ENCODE results near the gene LENG9.
"Not testable (repeated sequence)": the region's sequence is repeated elsewhere in the genome, so short reads cannot be mapped to it uniquely, and the experiment has no call there.

Gene LENG9

DNA sequence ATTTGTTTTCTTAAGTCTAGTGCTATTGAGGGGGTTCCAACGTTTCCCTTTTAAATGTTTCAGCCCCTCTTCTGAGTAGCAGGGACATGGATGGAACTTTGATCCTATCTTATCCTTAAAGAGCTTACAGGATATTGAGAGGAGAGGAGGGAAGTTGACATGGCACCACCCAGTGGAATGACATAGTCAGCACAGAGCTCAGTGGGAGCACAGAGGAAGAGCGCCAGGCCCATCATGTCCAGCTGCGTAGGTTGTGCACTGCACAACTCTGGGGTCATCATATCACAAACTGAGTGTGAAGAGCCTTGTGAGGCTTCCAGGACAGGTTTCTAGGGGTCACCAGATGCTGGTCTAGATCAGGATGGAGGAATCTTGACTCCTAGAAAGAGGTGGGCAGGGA lies 14.1 kb upstream of the LENG9 start:
- DNase-seq: no peak

DNA sequence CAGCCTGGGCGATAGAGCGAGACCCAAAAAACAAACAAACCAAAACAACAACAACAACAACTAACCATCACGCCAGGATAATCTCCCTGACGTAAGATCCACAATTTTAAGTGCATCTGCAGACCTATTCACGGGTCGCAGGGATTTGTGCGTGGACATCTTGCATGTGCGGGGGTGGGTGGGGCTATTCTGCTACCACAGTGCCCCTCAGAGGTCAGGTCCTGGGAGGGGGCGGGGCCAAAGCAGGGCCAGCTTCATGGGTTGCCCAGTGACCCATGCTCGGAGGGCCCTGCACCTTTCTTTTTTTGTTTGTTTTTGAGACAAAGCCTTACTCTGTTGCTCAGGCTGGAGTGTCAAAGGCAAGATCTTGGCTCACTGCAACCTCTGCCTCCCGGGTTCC lies 12.1 kb upstream of the LENG9 start:
- no peak for DNase-seq

DNA sequence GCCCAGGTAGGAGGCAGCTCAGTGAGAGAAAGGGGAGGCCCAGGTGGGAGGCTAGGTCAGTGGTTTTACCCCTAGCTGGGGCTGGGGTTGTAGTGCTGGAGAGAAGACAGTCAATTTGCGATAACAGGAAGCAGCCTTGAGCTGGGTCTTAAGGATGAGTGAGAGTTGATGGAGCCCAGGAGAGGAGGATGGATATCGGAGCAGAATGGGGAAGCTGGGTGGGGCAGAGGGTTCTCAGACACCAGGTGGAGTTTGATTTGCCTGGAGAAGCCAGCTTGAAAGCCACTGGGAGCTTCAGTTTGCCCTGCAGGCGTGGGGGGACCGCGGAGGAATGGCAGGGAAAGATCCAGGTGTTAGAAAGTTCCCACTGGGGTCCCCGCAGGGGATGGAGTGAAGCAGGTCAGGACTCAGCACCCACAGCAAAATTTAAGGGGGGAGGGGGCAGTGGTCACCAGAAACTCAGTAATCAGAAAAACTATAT lies 10.4 kb upstream of the LENG9 start:
- no peak for DNase-seq

DNA sequence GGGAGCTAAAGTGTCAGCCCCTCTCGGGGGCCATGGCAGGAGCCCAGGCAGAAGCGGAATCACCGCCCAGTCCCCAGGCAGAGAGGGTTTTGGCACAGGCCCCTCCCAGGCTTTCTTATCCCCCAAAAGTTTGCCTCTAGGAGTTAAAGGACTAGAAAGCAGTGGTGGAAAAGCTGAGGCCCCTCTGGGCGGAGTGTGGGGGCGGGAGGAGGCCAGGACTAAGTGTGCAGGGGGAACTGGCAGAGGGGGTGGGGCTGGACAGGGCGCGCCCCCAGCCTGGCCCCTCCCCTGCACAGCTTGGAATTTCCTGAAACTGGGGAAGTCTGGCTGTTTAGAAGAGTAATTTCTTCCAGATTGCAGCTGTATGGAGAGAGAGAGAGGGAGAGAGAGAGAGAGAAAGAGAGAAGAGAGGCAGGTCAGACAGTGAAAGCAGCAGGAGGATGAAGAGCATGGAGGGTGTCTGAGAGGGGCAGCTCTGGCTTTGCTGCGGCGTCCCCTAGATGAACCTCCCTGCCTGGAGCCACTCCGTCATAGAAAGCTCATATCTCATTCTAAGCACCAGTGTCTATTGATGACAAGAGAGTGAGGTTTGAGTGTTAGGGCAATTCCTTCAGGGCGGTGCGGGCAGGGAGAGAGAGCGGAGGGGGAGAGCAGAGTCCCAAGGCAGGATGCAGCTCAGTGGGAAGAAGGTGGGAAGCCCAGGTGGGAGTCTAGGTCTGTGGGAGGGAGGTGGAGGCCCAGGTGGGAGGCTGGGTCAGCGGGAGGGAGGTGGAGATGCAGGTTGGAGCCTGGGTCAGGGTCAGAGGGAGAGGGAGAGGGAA lies 9.7 kb upstream of the LENG9 start, which contains the start of gene CDC42EP5:
TSS of gene CDC42EP5 (minus strand) at position 226 of the 821 bp plus-strand sequence. CDS start 7,749 bp downstream, outside the sequence.
- no peak for DNase-seq

DNA sequence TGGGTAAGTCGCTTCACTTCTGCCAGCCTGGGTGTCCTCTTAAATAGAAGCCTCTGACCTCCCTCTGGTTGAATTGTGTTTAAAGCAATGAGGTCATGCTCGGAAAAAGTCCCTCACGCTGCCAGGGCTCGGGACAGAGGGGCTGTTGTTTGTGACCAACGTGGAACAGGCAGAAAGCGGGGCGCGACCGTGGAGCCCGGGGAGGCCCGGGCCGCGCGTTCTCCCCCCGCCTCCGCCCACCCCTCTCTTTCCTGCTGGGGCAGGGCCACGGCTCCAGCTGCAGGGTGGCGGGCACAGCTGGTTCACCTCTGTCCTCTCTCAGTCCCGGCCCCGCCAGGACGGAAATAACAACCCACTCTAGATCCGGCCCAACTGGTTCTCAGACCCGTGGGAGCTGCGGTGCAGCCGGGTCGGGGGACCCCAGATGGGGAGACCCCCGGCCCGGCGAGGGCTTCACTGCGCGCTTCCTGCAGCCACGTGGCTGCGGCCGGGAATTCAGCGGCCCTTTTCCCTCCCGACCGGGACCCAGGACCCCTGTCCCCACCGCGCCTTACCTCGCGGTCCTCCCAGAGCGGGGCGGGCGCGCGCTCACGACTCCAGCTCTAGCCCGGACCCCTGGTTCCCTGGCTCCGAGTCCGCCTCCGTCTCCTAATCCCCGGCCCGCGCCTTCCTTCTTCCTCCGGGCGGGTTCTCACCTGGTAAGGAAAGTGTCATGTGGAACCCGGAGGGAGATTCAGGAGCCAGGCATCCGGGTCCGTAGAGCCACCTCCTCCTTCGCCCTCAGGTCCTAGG lies 7.6 kb upstream of the LENG9 start:
- no peak for DNase-seq

DNA sequence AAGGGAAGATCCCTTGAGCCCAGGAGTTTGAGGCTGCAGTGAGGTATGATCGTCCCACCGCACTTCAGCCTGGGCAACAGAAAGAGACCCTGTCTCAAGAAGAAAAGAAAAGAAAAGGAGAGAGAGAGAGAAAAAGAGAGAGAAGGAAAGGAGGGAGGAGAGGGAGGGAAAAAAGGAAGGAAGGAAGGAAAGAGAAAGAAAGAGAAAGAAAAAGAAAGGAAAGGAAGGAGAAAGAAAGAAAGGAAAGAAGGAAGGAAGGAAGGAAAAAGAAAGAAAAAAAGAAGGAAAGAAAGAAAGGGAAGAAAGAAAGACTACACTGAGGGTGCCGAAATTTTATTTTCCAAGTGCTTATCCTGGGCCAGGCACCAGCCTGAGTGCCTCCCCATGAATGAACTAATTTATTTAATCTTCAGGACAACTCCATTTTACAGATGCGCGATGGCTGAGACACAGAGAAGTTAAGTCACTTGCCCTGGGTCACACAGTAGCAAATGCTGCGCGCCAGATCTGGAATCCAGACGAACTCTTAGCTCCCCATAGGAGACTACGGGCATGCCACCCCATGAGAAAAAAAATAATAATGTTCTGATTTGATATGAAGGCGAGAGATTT lies 6.8 kb upstream of the LENG9 start:
- DNase-seq: no peak

DNA sequence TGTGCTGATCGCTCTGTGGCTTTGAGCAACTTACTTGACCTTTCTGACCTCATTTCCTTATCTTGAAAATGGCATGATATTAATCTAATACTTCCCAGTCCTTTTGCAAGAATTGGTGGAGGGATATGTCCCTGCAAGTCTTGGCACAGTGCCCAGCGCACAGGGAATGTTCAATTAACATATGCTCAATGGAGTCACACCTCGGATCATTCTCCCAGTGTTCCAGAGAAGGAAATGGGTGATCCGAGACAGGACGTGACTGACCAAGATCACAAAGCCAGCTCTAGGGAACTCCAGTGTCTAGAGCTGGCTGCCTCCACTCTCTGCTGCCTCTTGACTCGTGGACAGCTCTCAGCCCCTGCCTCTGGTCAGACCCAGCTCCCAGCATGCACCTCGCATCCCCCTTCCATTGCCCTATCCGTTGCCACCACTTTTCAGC lies 5.9 kb upstream of the LENG9 start:
- DNase-seq: no peak

DNA sequence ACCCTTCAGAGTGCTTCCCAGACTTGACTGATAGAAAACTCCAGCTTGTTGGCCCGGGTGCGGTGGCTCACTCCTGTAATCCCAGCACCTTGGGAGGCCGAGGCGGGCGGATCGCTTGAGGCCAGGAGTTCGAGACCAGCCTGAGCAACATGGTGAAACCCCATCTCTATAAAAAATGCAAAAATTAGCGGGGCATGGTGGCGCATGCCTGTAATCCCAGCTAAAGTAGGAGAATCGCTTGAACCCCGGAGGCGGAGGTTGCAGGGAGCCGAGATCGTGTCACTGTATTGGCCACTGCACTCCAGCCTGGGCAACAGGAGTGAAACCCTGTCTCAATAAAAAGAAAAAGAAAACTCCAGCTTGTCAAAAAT lies 2.5 kb upstream of the LENG9 start:
- not testable (repeated sequence) for DNase-seq

DNA sequence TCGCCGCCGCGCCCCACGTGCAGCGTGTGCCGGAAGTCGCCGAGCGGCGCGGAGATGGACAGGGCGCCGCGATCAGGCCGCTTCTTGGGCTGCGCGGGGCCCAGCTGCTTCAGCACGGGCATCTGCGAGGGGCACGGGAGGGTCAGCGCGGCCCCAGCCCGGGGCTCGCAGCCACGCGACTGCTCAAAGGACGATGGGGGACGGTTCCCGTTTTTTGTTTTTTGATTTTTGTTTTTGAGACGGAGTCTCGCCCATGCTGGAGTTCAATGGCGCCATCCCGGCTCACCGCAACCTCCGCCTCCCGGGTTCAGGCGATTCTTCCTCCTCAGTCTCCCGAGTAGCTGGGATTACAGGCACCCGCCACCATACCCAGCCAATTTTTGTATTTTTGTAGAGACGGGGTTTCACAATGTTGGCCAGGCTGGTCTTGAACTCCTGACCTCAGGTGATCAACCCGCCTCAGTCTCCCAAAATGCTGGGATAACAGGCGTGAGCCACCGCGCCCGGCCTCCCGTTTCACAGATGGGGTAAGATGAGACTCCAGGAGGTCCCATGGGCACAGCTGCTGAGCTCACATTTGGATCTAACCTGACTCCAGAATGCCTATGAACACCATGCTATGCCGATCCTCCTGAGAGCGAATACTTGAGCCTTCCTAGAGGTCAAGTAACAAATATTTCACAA lies 2.0 kb upstream of the LENG9 start:
- no peak for DNase-seq

DNA sequence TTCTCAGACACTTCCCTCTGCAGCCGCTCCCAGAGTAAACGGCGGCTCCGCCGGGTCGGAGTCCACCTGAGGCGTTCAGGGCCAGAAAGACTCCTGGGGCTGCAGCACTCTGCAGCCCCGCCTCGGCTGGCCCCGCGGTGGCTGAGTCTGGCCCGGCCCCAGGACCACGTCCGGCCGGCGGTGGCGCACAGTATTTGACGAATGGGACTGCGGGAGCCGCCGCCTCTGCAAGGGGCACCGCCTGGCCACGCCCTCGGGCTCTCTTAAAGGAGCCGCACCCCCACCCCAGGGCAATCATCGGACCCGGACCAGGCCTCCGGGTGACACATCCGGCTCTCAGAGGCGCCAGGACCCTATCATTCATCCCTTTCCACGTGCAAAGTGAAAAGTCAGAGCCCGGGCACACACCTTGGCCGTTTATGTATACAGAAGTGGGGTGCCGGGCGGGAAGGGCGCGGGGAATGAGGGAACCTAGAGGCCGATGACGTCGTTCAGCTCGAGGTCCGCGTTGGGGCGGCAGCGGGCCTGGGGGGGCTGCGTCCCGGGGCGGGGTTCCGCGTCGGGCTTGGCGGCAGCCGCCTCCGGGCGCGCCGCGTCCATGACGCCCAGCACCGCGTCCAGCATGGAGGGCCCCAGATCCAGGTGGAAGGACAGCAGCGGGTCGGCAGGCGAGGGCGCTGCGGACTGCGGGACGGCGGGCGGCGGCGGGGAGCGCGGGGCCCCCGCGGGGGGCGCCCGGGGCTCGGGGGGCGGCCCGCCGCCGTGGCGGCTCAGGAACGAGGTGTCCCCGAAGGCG lies 1.2 kb upstream of the LENG9 start:
- peak; percentile 75 to 84 for DNase-seq

DNA sequence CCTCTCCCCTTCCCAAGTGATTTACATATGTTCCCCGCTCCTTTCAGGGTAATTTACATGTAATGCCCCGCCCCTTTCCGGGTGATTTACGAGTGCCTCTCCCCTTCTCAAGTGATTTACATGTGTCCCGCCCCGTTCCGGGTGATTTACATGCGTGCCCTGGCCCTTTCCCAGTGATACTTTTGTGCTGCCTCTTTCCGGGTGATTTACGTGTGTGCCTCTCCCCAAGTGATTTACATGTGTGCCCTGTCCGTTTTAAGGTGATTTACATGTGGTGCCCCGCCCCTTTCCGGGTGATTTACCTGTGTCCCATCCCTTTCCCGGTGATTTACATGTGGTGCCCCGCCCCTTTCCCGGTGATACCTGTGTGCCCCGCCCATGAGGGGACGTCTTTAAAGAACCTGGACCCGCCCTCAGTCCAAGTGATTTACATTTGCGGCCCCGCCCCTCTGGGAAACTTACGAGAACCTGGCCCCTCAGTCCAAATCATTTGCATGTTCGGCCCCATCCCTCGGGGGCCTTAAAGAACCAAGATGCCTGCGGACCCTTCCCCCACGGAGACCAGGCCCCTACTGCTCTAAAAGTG lies 559 bp upstream of the LENG9 start:
- DNase-seq: peak; percentile 83 to 93

DNA sequence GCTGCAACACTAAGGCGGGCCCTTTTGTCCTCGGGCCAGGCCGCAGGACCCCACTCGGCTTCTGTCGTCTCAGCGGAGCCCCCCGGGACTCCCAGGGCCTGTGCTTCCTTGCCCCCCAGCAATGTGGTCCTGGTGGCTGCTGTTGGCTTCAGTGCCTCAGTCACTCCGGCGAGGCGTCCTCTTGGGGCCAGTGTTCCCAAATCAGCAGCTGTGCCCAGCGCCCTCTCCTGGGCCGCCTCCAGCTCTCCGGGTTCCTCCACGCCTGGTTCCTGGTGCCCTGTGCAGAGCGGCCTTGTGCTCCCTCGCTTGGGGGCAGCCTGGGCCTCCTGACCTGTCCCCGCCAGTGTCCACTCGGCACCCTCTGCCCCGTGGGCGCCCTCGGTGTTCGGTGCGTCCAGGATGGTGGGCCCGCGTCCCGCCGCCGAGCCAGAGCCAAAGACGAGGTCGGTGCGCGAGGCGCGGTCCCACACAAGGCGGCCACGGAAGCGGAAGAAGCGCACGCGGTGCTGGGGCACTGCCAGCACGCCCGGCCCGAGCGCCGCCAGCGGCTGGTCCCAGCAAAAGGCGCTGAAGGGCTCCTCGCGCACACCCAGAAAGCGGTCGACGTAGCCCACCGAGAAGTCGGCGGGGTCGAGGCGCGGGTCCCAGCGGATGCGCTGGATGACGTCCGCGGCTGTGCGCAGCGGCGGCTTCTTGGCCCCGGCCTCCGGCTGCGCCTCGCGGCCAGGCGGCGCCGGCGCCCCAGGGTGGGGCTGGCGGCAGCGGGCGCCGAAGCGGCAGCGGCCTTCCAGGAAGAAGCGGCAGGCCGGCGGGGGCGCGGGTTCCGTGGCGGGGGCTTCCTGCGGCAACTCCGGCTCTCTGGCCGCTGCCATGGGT lies 685 bp downstream of the LENG9 start:
- peak; percentile 28 to 59 for DNase-seq

DNA sequence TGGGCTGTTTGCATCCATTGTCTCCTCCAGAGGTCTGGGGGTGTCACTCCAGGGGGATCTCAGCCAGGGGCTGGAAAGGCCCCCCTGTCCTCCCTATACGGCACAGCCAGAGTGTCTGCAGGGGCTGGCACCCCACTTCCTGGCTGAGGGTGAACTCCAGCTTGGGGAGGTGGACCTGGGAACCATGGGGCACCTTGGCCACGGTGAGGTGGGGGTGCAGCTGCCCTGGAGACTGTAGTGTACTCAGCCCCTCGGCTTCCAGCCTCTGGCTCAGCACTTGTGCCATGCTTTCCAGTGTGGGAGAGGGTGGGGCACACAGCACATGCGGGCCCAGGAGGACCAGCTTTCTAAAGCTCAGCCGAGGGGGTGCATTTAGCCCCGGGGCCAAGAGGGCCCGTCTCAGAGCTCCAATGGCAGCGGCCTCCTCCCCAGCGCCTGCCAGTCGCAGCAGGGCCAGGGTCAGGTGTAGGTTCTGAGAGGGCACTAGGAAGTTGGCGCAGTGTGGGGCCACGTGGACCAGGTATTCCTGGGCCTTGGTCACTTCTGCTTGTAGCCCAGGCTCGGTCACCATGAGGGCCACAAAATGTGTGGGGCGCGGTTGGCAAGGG lies 1.4 kb downstream of the LENG9 start:
- DNase-seq: no peak

DNA sequence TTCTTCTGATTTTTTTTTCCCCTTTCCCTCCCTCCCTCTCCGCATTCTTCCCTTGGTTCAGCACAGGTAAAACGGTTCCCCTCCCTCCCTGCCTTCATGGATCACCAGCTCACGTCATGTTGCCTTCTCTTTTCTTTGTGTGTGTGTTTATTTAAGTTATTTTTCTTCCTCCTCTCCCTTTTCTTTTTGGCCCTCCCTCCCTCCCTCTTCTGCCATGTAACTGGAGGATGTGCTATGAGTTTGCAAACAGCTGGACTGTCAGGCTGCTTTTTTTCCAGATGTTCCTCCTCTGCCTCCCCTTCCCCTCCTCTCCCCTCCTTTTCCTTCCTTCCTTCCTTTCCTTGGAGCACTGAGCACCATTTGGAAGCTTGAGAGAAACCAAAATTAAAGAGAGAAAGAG lies 2.0 kb downstream of the LENG9 start:
- no peak for DNase-seq

DNA sequence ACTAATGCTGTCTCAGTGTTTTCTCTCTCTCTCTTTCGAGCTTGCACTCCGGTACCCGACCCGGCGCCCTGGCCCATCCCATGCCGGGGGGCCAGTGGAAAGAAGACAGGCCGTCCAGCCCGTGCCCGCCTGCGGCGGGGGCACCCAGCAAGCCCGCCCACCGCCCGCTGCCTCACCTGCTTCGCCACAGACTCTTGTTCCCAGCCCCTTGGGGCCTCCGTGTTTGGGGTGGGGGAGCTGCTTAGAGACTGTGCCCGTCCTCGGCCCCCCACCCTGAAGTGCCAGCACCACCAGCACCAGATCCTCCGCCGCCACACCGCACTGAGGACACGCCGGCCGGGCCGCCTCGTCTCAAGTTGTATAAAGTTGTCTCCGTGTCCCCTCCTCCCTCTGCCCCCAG lies 2.4 kb downstream of the LENG9 start:
- no peak for DNase-seq

DNA sequence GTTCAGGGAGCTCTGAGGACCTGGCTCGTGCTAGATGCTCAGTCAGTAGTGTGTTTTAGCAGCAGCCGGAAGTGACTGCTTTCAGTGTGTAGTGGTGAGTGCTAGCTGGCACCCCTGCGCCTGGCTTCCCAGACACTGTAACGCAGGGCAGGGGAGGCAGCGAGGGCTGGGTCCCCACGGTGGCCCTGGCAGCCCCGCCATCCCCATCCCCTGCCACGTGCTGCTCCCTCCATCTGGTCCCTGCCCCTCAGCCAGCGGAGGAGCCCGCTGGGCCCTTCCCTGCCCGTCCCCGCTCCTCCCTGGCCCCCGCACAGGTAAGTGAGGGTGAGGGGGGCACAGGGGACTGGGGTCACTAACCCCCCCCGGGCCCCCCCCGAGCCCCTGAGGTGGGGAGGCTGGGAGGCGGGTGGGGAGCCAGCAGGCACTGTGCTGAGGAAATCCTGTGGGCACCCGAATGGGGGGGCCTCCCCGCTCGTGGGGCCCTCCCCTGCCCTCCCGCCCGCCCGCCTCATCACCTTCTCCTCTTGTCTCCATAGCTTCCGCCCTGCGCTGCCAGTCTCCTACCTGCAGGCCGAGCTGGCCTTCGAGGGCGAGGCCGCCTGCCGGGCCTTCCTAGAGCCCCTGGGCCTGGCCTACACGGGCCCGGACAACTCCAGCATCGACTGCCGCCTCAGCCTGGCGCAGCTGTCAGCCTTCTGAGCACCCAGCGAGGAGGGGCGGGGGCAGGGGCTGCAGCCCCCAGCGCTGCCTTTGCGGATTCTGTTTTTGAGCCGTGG lies 3.2 kb downstream of the LENG9 start:
- no peak for DNase-seq

DNA sequence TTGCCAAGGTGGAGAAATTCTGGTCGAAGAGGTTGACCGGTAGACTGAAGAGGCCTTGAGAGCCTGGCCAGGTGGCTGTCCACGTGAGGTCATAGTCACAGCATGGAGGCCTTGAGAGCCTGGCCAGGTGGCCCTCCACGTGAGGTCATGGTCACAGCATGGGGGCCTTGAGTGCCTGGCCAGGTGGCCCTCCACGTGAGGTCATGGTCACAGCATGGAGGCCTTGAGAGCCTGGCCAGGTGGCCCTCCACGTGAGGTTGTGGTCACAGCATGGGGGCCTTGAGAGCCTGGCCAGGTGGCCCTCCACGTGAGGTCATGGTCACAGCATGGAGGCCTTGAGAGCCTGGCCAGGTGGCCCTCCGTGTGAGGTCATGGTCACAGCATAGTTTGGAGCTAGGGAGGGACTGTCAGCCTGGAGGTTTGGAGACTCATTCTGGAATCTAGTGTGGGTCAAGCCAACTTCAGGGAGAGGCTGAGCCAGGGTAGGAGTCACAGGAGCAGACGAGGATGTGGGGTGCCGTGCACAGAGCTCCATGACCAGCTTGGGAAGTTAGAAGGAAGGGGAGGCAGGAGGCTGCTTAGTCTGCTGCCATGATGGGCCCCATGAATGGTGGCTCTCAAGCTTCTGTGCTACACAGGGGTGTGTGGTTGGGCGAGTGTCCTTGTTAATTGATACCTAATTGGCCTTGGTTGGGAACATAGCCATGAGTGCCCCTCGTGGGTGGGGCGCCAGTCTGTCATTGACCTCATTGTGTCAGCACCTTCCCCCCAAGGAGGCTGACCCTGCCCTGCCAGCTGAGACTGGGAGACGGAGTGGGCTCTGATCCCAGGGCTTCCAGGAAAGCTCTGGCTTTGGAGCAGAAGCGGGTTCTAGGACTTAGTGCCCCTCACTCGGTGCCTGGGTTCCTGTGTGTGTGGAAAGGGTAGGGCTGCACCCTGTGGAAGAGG lies 4.0 kb downstream of the LENG9 start:
- no peak for DNase-seq

DNA sequence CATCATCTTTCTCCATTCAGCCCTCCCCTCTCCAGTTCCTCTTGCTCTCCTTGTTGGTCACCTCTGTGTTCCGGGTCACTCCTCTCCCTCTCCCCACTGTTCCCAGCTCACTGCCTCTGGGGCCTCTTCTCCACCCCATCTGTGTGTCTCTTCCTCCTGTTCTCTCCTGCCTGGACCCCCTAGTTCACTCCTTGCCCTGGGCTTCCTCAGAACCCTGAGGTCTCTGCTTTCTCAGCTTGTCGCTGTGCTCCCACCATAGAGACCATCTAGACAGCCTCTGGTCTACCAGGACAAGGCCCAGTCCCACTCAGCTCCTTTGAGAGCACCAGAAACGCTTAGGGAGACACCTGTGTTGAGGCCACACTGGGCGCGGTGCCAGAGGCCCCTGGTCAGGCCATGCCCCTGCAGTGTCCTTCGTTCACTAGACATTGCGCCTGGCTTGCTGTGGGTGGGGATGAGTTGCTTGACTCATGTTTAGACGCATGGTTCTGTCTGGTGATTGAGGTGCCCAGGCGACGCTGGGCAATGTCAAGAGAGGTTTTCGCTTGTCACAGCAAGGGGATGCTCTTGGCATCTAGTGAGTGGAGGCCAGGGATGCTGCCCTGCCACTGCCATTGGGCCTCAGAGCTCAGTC lies 4.8 kb downstream of the LENG9 start:
- no peak for DNase-seq

Data from NCI-H2081 (cell line).